Stimulated activated naive CD8-positive, alpha-beta T cell treated with anti-CD3 and anti-CD28 coated beads, Interleukin-15, Interleukin-2, amounts not matched to agents 100 ng/mL and 50 ng/mL, for 24 hours (primary cell): ENCODE results near the gene MGST3.

Experiments used
- H3K27ac Mint-ChIP-seq: one replicate; pipeline ENCODE4 v1.8.0; 2021; ENCODE audit warnings: mild to moderate bottlenecking, mixed read lengths
- H3K27me3 Mint-ChIP-seq: one replicate; pipeline ENCODE4 v1.8.0; 2021; ENCODE audit warnings: mixed read lengths
- H3K36me3 Mint-ChIP-seq: one replicate; pipeline ENCODE4 v1.8.0; 2021; ENCODE audit warnings: low read depth, mixed read lengths
- H3K4me1 Mint-ChIP-seq: one replicate; pipeline ENCODE4 v1.8.0; 2021; ENCODE audit warnings: low read depth, mixed read lengths
- H3K4me3 Mint-ChIP-seq: one replicate; pipeline ENCODE4 v1.8.0; 2021; ENCODE audit warnings: mild to moderate bottlenecking, mixed read lengths
- H3K9me3 Mint-ChIP-seq: one replicate; pipeline ENCODE4 v1.8.0; 2021; ENCODE audit warnings: mixed read lengths

The MGST3 gene

GRCh38 chr1:165616054-165616612, 14.9 kb upstream of the MGST3 start:
- H3K27ac Mint-ChIP-seq, result no peak overlapping the region
- peaks cover 41% of the 10 kb centered on the region for H3K27me3 Mint-ChIP-seq
- peaks cover 11% of the 10 kb centered on the region for H3K9me3 Mint-ChIP-seq
- H3K4me1 Mint-ChIP-seq, result no peaks in the 10 kb centered on the region
- no peak overlapping the region for H3K4me3 Mint-ChIP-seq
- H3K36me3 Mint-ChIP-seq, result no peaks in the 10 kb centered on the region

DNA sequence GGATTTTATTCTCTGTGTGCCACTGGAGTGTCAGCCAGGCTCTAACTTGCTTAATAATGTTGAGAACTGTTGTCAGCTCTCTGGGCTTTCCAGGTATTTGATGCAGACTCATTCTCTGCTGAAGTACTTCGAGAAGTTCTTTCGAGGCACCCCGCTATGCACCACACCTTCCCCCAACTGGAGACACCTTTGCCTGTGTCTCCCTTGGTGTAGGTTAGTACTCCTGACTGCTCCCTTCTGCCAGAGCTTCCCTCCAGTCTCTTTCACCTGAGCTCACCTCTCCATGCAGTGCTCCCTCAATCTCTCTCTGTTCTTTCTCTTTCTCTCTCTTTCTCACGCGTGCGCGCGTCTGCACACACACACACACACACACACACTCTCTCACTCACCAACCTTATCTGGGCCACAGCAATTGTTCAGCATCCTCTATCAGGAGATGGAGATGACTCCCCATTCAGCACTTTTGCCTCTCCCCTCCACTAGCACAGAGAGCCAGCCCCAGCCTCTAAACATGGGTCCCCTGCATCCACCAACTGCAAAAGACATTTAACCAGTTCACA, 14.0 kb upstream of the MGST3 start:
- Mint-ChIP-seq H3K4me1 (no peaks in the 10 kb centered on the region), H3K27me3 (peaks cover 37% of the 10 kb centered on the region), H3K9me3 (peaks cover 11% of the 10 kb centered on the region), H3K27ac (no peak overlapping the region), H3K4me3 (no peak overlapping the region), H3K36me3 (no peaks in the 10 kb centered on the region)

- H3K4me1 Mint-ChIP-seq, result no peaks in the 10 kb centered on the region
- H3K9me3 Mint-ChIP-seq, result no peaks in the 10 kb centered on the region
- peaks cover 25% of the 10 kb centered on the region for H3K27me3 Mint-ChIP-seq
- H3K4me3 Mint-ChIP-seq, result no peak overlapping the region
- no peaks in the 10 kb centered on the region for H3K36me3 Mint-ChIP-seq
- no peak overlapping the region for H3K27ac Mint-ChIP-seq
Measured at GRCh38 chr1:165619647-165620151, 11.3 kb upstream of the MGST3 start.

DNA sequence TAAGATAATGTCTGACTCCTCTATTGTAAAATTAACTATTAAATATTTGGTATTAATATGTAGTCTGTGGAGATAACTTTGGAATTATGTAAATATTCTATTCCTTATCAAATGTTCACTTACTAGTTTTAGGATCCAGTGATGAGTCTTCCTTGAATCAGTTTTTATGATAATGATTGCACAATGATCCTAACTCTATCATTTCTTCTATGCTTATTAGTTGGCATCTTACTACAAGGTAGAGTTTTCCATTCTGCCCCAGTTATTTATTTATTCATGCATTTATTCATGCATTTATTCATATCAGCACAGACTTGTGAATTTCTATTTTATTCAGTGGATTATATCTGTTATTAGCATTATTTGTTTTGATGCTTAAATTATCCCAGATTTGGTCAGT, 7.4 kb upstream of the MGST3 start:
- H3K36me3 Mint-ChIP-seq, result no peaks in the 10 kb centered on the region
- peaks cover 6% of the 10 kb centered on the region for H3K27me3 Mint-ChIP-seq
- H3K4me1 Mint-ChIP-seq, result no peaks in the 10 kb centered on the region
- no peaks in the 10 kb centered on the region for H3K9me3 Mint-ChIP-seq
- no peak overlapping the region for H3K27ac Mint-ChIP-seq
- H3K4me3 Mint-ChIP-seq, result no peak overlapping the region

- H3K4me3 Mint-ChIP-seq, result no peak overlapping the region
- no peak overlapping the region for H3K27ac Mint-ChIP-seq
- no peaks in the 10 kb centered on the region for H3K36me3 Mint-ChIP-seq
- H3K4me1 Mint-ChIP-seq, result no peaks in the 10 kb centered on the region
- H3K9me3 Mint-ChIP-seq, result no peaks in the 10 kb centered on the region
- peaks cover 6% of the 10 kb centered on the region for H3K27me3 Mint-ChIP-seq
Measured at GRCh38 chr1:165624441-165624840, 6.6 kb upstream of the MGST3 start.

- Mint-ChIP-seq H3K4me1 (peaks cover 6% of the 10 kb centered on the region), H3K36me3 (no peaks in the 10 kb centered on the region), H3K27ac (no peak overlapping the region), H3K4me3 (no peak overlapping the region), H3K27me3 (peaks cover 4% of the 10 kb centered on the region), H3K9me3 (no peaks in the 10 kb centered on the region)
Measured at GRCh38 chr1:165628147-165628822, 2.7 kb upstream of the MGST3 start.

GRCh38 chr1:165629151-165629550, 1.9 kb upstream of the MGST3 start:
- H3K4me3 Mint-ChIP-seq, result no peak overlapping the region
- H3K36me3 Mint-ChIP-seq, result no peaks in the 10 kb centered on the region
- H3K9me3 Mint-ChIP-seq, result no peaks in the 10 kb centered on the region
- H3K27me3 Mint-ChIP-seq, result peaks cover 4% of the 10 kb centered on the region
- H3K27ac Mint-ChIP-seq, result no peak overlapping the region
- H3K4me1 Mint-ChIP-seq, result peaks cover 14% of the 10 kb centered on the region

DNA sequence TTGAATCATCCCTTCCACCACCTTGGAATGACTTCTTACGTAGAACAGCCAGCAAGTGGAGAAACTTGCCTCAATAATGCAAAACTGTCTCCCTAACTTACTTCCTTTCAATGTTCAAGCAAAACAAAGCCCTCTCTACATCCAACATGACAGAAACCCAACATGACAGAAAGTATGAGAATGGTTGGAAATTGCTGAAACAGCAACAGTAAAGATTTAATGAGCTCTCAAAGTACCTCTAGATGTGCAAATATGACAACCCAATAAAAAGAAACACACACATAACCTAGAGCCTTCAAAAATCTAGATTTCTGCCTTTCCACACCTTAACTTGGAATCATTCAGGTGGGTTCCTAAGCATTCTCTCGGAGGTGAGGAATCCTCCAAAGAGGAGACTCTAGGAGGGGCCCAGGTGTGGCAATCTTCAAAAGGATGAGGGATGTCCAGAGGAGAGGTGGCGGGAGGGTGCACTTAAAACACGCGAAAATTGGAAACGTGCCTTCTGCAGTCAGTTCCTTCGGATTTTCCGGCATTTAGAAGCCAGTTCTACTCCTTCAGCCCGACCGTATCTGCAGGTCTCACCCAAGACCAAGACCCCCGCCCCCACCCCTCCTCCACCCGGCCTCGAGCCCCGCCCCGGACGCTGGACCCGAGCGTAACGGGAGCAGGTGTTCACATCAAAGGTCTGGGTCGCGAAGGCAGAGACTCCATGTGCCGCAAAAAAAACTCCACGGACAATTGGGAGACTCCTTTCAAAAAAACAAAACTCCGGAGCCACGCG, 996 bp upstream of the MGST3 start:
- Mint-ChIP-seq H3K4me3 (no peak overlapping the region), H3K27ac (no peak overlapping the region), H3K36me3 (no peaks in the 10 kb centered on the region)

DNA sequence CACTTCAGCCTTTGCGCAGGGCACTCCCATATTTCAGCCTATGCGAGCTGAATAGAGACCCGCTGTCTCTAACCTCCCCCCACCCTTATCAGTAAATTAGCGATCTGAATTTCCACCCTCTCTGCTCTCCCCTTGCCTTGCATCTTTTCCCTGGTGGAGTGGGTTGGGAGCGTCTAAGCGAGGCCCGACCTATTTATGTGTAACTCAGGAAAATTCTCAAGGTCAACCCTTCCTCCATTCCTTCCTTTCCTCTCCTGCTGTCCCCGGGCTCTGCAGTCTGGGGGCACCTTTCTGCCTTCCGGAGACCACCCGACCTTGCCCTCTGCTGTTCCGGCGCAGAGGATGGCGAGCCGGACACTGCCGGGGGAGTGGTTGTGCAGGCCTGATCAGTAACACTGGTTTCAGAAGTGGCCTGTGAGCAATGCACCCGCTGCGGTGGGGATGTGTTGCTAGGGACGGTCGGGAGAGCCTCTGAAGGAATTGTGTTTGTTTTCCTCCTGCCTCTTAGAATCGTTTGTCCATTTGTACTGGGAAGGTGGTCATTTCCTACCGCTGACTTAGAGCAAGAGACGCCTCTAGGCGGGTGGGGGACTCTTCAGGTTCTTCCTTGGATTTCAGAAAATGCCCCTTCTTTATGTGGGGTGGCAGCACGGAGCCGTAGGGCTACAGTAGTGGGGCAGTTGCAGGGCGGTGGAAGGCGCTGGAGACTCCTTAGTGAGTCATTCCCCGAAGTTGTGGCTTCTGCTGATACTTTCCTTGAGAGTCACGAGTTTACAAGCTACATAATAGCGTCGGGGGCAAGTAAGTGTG, 513 bp downstream of the MGST3 start:
- Mint-ChIP-seq H3K36me3 (no peaks in the 10 kb centered on the region), H3K27me3 (peaks cover 4% of the 10 kb centered on the region), H3K9me3 (no peaks in the 10 kb centered on the region), H3K27ac (no peak overlapping the region), H3K4me3 (no peak overlapping the region), H3K4me1 (peaks cover 19% of the 10 kb centered on the region)

More for the DNA sequence above, 996 bp upstream of the MGST3 start:
- peaks cover 19% of the 10 kb centered on the region for H3K4me1 Mint-ChIP-seq
- H3K9me3 Mint-ChIP-seq, result no peaks in the 10 kb centered on the region
- peaks cover 4% of the 10 kb centered on the region for H3K27me3 Mint-ChIP-seq

DNA sequence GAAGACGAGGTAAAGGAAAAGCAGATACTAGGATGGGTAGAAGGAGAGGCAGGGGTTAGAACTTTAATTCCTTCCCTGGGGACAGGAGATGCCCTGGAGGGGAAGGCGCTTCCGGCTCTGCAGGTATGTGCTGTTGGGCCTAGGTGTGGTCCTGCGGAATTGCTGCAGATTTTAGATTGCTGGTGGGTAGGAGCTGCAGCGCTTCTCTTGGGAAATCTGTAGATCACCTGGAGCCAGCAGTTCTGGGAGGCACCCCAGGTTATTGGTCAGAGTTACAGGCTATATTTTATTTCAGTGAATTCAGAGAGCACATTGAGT, 1.1 kb downstream of the MGST3 start:
- peaks cover 19% of the 10 kb centered on the region for H3K4me1 Mint-ChIP-seq
- H3K4me3 Mint-ChIP-seq, result no peak overlapping the region

GRCh38 chr1:165632491-165632890, 1.5 kb downstream of the MGST3 start:
- Mint-ChIP-seq H3K27ac (no peak overlapping the region), H3K4me3 (no peak overlapping the region), H3K4me1 (peaks cover 19% of the 10 kb centered on the region), H3K9me3 (no peaks in the 10 kb centered on the region), H3K36me3 (no peaks in the 10 kb centered on the region), H3K27me3 (peaks cover 4% of the 10 kb centered on the region)

More for the DNA sequence above, 1.1 kb downstream of the MGST3 start:
- Mint-ChIP-seq H3K27me3 (peaks cover 4% of the 10 kb centered on the region), H3K36me3 (no peaks in the 10 kb centered on the region), H3K9me3 (no peaks in the 10 kb centered on the region), H3K27ac (no peak overlapping the region)

DNA sequence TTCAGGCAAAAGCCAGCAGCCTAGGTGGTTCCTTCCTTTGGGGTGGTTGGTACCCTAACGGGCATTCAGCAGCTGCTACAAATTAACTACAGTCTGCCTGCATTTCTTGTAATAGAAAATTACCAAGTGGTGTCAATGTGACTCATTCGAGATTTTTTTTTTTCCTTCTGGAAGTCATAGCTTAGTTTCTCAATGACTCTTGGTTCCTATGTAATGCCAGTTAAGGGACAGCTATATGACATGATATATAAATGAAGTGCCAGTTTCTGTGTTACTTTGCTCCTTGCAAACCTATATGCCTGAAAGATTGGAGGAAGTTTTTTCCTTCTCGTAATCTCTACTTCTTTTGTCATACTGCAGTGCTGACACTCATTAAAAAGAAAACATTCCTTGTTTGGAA, 2.6 kb downstream of the MGST3 start:
- no peak overlapping the region for H3K4me3 Mint-ChIP-seq
- H3K27me3 Mint-ChIP-seq, result peaks cover 4% of the 10 kb centered on the region

GRCh38 chr1:165634154-165634921, 3.3 kb downstream of the MGST3 start:
- Mint-ChIP-seq H3K4me1 (peaks cover 19% of the 10 kb centered on the region), H3K9me3 (no peaks in the 10 kb centered on the region), H3K36me3 (no peaks in the 10 kb centered on the region), H3K27me3 (peaks cover 4% of the 10 kb centered on the region), H3K4me3 (no peak overlapping the region), H3K27ac (peak overlapping the region; percentile 22)

More for the DNA sequence above, 2.6 kb downstream of the MGST3 start:
- H3K4me1 Mint-ChIP-seq, result peaks cover 19% of the 10 kb centered on the region
- H3K27ac Mint-ChIP-seq, result no peak overlapping the region
- H3K36me3 Mint-ChIP-seq, result no peaks in the 10 kb centered on the region
- no peaks in the 10 kb centered on the region for H3K9me3 Mint-ChIP-seq

GRCh38 chr1:165635329-165635728, 4.3 kb downstream of the MGST3 start:
- H3K27ac Mint-ChIP-seq, result no peak overlapping the region
- peaks cover 22% of the 10 kb centered on the region for H3K4me1 Mint-ChIP-seq
- H3K36me3 Mint-ChIP-seq, result no peaks in the 10 kb centered on the region
- H3K9me3 Mint-ChIP-seq, result no peaks in the 10 kb centered on the region
- H3K4me3 Mint-ChIP-seq, result no peak overlapping the region
- no peaks in the 10 kb centered on the region for H3K27me3 Mint-ChIP-seq
